GM23338 (cell line): Measurements from ENCODE around the gene PCSK6. TPM values are rescaled to one million over a fixed set of nuclear protein-coding genes. Genes with fewer than 3 reads are reported as not detected.

ENCODE experiments used
- ATAC-seq: fragments of 200-7000 bp; cut with Tn5 transposase; 3 replicates; pipeline ENCODE4 v1.9.1; 2020
- DNase-seq: peaks from one replicate; pipeline ENCODE4 v3.0.0-alpha.2; 2015; ENCODE audit warnings: low spot score
- H2AFZ ChIP-seq: fragments of 200-600 bp; sonication (generic); 2 replicates; pipeline ENCODE4 v1.8.0; 2016; ENCODE audit warnings: antibody characterized with exemption, mild to moderate bottlenecking, moderate library complexity
- H3F3A ChIP-seq: fragments of 200-600 bp; sonication (generic); replicated peaks from 2 replicates; pipeline ENCODE4 v1.8.0; 2017; ENCODE audit warnings: antibody characterized with exemption, mixed run types, low read depth
- H3K27ac ChIP-seq: fragments of 200-600 bp; sonication (generic); 2 replicates; pipeline ENCODE4 v1.6.1; 2016; ENCODE audit warnings: low read depth
- H3K27me3 ChIP-seq: fragments of 200-600 bp; sonication (generic); 2 replicates; pipeline ENCODE4 v1.8.0; 2016; ENCODE audit warnings: mild to moderate bottlenecking, mixed run types, moderate library complexity; ENCODE audit not compliant: insufficient read depth
- H3K36me3 ChIP-seq: fragments of 200-600 bp; sonication (generic); 2 replicates; pipeline ENCODE4 v1.8.0; 2016; ENCODE audit warnings: mild to moderate bottlenecking; ENCODE audit not compliant: insufficient read depth
- H3K4me1 ChIP-seq: fragments of 200-600 bp; sonication (generic); 2 replicates; pipeline ENCODE4 v1.8.0; 2016; ENCODE audit warnings: mild to moderate bottlenecking, moderate library complexity; ENCODE audit not compliant: insufficient read depth
- H3K4me2 ChIP-seq: fragments of 200-600 bp; sonication (generic); 2 replicates; pipeline ENCODE4 v1.7.1; 2017; ENCODE audit warnings: mixed run types
- H3K4me3 ChIP-seq: fragments of 200-600 bp; sonication (generic); 2 replicates; pipeline ENCODE4 v1.6.1; 2016; ENCODE audit warnings: mixed run types
- H3K79me2 ChIP-seq: fragments of 200-600 bp; sonication (generic); replicated peaks from 2 replicates; pipeline ENCODE4 v1.8.0; 2017; ENCODE audit warnings: mild to moderate bottlenecking; ENCODE audit not compliant: insufficient read depth
- H3K9me2 ChIP-seq: fragments of 200-600 bp; sonication (generic); 2 replicates; pipeline ENCODE4 v1.8.0; 2017; ENCODE audit not compliant: insufficient read depth
- H4K20me1 ChIP-seq: fragments of 200-600 bp; sonication (generic); replicated peaks from 2 replicates; pipeline ENCODE4 v1.8.0; 2017; ENCODE audit warnings: mild to moderate bottlenecking; ENCODE audit not compliant: insufficient read depth
- H3K27ac Mint-ChIP-seq: 2 replicates; pipeline ENCODE4 v1.8.0; 2020; ENCODE audit warnings: inconsistent platforms, mild to moderate bottlenecking, moderate library complexity, mixed read lengths
- H3K27me3 Mint-ChIP-seq: 3 replicates; pipeline ENCODE4 v1.8.0; 2022; ENCODE audit warnings: low read depth, mild to moderate bottlenecking, moderate library complexity, mixed read lengths, inconsistent platforms; ENCODE audit not compliant: insufficient read depth, poor library complexity
- H3K36me3 Mint-ChIP-seq: 3 replicates; pipeline ENCODE4 v1.8.0; 2021; ENCODE audit warnings: low read depth, mild to moderate bottlenecking, inconsistent platforms, moderate library complexity, mixed read lengths
- H3K4me1 Mint-ChIP-seq: 3 replicates; pipeline ENCODE4 v1.8.0; 2020; ENCODE audit warnings: mild to moderate bottlenecking, inconsistent platforms, mixed read lengths
- H3K4me3 Mint-ChIP-seq: 3 replicates; pipeline ENCODE4 v1.8.0; 2021; ENCODE audit warnings: moderate library complexity, mild to moderate bottlenecking, inconsistent platforms, mixed read lengths
- H3K9me3 Mint-ChIP-seq: 3 replicates; pipeline ENCODE4 v1.8.0; 2020; ENCODE audit warnings: moderate library complexity, mild to moderate bottlenecking, inconsistent platforms, mixed read lengths
- CREB1 ChIP-seq: fragments of 250-450 bp; sonication (Bioruptor Pico); IDR thresholded peaks from 2 replicates; pipeline ENCODE4 v1.5.0; 2020; ENCODE audit warnings: low read depth, mild to moderate bottlenecking, moderate library complexity
- CTCF ChIP-seq, 2 experiments: fragments of 200-600 bp in 1 of 2; sonication (generic) in 1 of 2; conservative IDR thresholded peaks; 2 replicates each; pipeline versions ENCODE4 v1.5.1 to v1.6.1; 2016 to 2017; ENCODE audit warnings: antibody characterized with exemption in 2 of 2, low read depth in 2 of 2, mild to moderate bottlenecking in 2 of 2, moderate library complexity in 1 of 2
- EZH2 ChIP-seq: fragments of 200-600 bp; sonication (generic); IDR thresholded peaks from one replicate; pipeline ENCODE4 v1.8.0; 2017; ENCODE audit warnings: antibody characterized with exemption, mild to moderate bottlenecking, low read depth; ENCODE audit not compliant: unreplicated experiment
- EZH2phosphoT487 ChIP-seq: fragments of 200-600 bp; sonication (generic); IDR thresholded peaks from one replicate; pipeline ENCODE4 v1.8.1; 2018; ENCODE audit warnings: antibody characterized with exemption; ENCODE audit not compliant: unreplicated experiment
- JUNB ChIP-seq: IDR thresholded peaks from one replicate; pipeline ENCODE4 v1.6.1; 2016; ENCODE audit warnings: antibody characterized with exemption; ENCODE audit not compliant: unreplicated experiment
- NANOG ChIP-seq: IDR thresholded peaks from 2 replicates; pipeline ENCODE4 v1.6.1; 2016; ENCODE audit warnings: antibody characterized with exemption, borderline replicate concordance
- POLR2AphosphoS5 ChIP-seq: IDR thresholded peaks from 2 replicates; pipeline ENCODE4 v1.6.1; 2016; ENCODE audit warnings: antibody characterized with exemption, low read depth
- STAT1 ChIP-seq: IDR thresholded peaks from one replicate; pipeline ENCODE4 v1.6.1; 2016; ENCODE audit warnings: antibody characterized with exemption; ENCODE audit not compliant: unreplicated experiment
- ZNF114 ChIP-seq: fragments of 250-450 bp; sonication (Bioruptor Pico); IDR thresholded peaks from 2 replicates; pipeline ENCODE4 v1.5.0; 2020; ENCODE audit warnings: mild to moderate bottlenecking, moderate library complexity
- ZNF331 ChIP-seq: fragments of 250-450 bp; sonication (Bioruptor Pico); IDR thresholded peaks from 2 replicates; pipeline ENCODE4 v1.5.0; 2020; ENCODE audit warnings: low read depth, mild to moderate bottlenecking, moderate library complexity
- ZNF462 ChIP-seq: fragments of 250-450 bp; sonication (Bioruptor Pico); IDR thresholded peaks from 2 replicates; pipeline ENCODE4 v1.5.0; 2020; ENCODE audit warnings: mild to moderate bottlenecking, moderate library complexity
- polyA plus RNA-seq: library from polyadenylated mRNA; unstranded; fragments of >200 nt; fragmentation: Nextera tagmentation; extraction: Ambion mirVana; gene quantifications from 2 replicates; pipeline ENCODE4 v1.2.1, GENCODE V29; 2016
- total RNA-seq: library from RNA; depleted of rRNA; stranded (reverse); fragments of >200 nt; shearing (Covaris generic); gene quantifications from 2 replicates; pipeline ENCODE4 v1.2.3, GENCODE V29; 2014
- TF ChIP-seq, protein P1 (sequence below): IDR thresholded peaks from one replicate; pipeline ENCODE4 v1.6.1; 2018; ENCODE audit warnings: antibody characterized with exemption; ENCODE audit not compliant: unreplicated experiment
- TF ChIP-seq, protein P2 (sequence below): IDR thresholded peaks from 2 replicates; pipeline ENCODE4 v1.6.1; 2016; ENCODE audit warnings: antibody characterized with exemption

Gene PCSK6
- total and polyA plus RNA-seq, 2 experiments from 2014 or later: 1.7 to 6.7 TPM

DNA sequence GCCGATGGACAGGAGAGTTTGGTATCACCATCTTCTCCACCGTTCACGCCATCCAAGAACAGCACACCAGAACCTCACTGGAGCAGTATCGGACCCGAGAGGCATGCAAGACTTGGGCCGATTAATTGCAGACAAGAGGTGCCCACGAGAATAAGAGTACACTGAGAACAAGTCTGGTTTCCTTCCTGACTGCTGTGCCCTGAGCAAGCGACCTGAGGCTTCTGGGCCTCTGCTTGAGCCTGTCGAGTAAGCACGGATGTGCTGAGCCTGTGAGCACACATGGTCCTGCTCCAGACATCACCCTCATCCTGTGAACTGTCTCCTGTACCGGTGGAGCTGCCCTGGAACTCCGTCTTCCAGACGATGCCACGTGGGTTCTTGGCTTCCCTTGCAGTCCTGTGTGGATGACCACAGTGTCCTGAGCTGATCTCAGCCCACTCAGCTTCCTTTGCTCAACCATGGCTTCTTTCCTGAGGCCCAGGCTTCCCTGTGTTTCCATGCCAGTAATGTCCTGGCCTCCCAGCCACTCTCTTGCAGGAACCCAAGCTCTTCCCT lies 160.1 kb downstream of the PCSK6 start:
- peaks cover 8% of the 10 kb centered on the region for H3K9me3 Mint-ChIP-seq
- Histone ChIP-seq H2AFZ (no peak overlapping the region), H3K4me3 (no peak overlapping the region), H3K27ac (no peak overlapping the region), H3K79me2 (no peaks in the 10 kb centered on the region), H4K20me1 (no peaks in the 10 kb centered on the region), H3F3A (0 out of 2 replicates have a peak, but pooled peaks cover under 1% of the 10 kb centered on the region), H3K27me3 (no peaks in the 10 kb centered on the region), H3K9me2 (peaks cover 3% of the 10 kb centered on the region; the same call in 1 of the 2 replicates), H3K4me2 (no peak overlapping the region), H3K4me1 (no peaks in the 10 kb centered on the region), H3K36me3 (no peaks in the 10 kb centered on the region)
- 0 out of 3 replicates have a peak, but pooled peaks cover under 1% of the 10 kb centered on the region for H3K36me3 Mint-ChIP-seq
- ATAC-seq (no peak), DNase-seq (no peak)
- no peak overlapping the region for H3K4me3 Mint-ChIP-seq
- no peak for TF ChIP-seq JUNB
- no peak for TF ChIP-seq EZH2phosphoT487
- no peak for TF ChIP-seq ZNF331 (CRISPR knock-in tag)
- TF ChIP-seq, protein P1, sequence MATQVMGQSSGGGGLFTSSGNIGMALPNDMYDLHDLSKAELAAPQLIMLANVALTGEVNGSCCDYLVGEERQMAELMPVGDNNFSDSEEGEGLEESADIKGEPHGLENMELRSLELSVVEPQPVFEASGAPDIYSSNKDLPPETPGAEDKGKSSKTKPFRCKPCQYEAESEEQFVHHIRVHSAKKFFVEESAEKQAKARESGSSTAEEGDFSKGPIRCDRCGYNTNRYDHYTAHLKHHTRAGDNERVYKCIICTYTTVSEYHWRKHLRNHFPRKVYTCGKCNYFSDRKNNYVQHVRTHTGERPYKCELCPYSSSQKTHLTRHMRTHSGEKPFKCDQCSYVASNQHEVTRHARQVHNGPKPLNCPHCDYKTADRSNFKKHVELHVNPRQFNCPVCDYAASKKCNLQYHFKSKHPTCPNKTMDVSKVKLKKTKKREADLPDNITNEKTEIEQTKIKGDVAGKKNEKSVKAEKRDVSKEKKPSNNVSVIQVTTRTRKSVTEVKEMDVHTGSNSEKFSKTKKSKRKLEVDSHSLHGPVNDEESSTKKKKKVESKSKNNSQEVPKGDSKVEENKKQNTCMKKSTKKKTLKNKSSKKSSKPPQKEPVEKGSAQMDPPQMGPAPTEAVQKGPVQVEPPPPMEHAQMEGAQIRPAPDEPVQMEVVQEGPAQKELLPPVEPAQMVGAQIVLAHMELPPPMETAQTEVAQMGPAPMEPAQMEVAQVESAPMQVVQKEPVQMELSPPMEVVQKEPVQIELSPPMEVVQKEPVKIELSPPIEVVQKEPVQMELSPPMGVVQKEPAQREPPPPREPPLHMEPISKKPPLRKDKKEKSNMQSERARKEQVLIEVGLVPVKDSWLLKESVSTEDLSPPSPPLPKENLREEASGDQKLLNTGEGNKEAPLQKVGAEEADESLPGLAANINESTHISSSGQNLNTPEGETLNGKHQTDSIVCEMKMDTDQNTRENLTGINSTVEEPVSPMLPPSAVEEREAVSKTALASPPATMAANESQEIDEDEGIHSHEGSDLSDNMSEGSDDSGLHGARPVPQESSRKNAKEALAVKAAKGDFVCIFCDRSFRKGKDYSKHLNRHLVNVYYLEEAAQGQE: no peak
- TF ChIP-seq ZNF462: no peak
- no peak for TF ChIP-seq EZH2
- no peak for TF ChIP-seq CREB1 (CRISPR knock-in tag)
- TF ChIP-seq CTCF (conservative IDR thresholded peaks at IDR 0.05; ENCODE audit: low read depth in 2 of 2): no peak
- no peak for TF ChIP-seq ZNF114 (CRISPR knock-in tag)
- no peak for TF ChIP-seq NANOG
- TF ChIP-seq STAT1: no peak
- TF ChIP-seq POLR2AphosphoS5: no peak
- TF ChIP-seq, protein P2, sequence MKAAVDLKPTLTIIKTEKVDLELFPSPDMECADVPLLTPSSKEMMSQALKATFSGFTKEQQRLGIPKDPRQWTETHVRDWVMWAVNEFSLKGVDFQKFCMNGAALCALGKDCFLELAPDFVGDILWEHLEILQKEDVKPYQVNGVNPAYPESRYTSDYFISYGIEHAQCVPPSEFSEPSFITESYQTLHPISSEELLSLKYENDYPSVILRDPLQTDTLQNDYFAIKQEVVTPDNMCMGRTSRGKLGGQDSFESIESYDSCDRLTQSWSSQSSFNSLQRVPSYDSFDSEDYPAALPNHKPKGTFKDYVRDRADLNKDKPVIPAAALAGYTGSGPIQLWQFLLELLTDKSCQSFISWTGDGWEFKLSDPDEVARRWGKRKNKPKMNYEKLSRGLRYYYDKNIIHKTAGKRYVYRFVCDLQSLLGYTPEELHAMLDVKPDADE: no peak
- no peak overlapping the region for H3K27ac Mint-ChIP-seq
- H3K4me1 Mint-ChIP-seq: no peaks in the 10 kb centered on the region
- H3K27me3 Mint-ChIP-seq: peaks cover 12% of the 10 kb centered on the region
